Measurements from ENCODE around the gene SLC35F3. TPM values are rescaled to one million over a fixed set of nuclear protein-coding genes. Genes with fewer than 3 reads are reported as not detected.

The SLC35F3 gene
- total RNA-seq, 1 donor from 2014 or later = 0.36 TPM

- Mint-ChIP-seq H3K4me3 (ENCODE audit: unreplicated experiment) (no peak overlapping the region), H3K36me3 (ENCODE audit: low read depth, unreplicated experiment) (no peaks in the 10 kb centered on the region), H3K4me1 (ENCODE audit: unreplicated experiment) (peaks cover 2% of the 10 kb centered on the region), H3K27ac (ENCODE audit: unreplicated experiment) (no peak overlapping the region), H3K27me3 (ENCODE audit: unreplicated experiment) (peaks cover 2% of the 10 kb centered on the region), H3K9me3 (ENCODE audit: unreplicated experiment) (no peaks in the 10 kb centered on the region)
- DNase-seq (ENCODE audit: low spot score) = no peak
- TF ChIP-seq CTCF (IDR thresholded peaks at IDR 0.05; ENCODE audit: unreplicated experiment) = no peak
Observed at GRCh38 chr1:234234199-234234598, 329.7 kb downstream of the SLC35F3 start.

- H3K4me3 Mint-ChIP-seq (ENCODE audit: unreplicated experiment) = no peak overlapping the region
- no peaks in the 10 kb centered on the region for H3K36me3 Mint-ChIP-seq (ENCODE audit: low read depth, unreplicated experiment)
- H3K9me3 Mint-ChIP-seq (ENCODE audit: unreplicated experiment) = no peaks in the 10 kb centered on the region
- peaks cover 2% of the 10 kb centered on the region for H3K27me3 Mint-ChIP-seq (ENCODE audit: unreplicated experiment)
- peaks cover under 1% of the 10 kb centered on the region for H3K4me1 Mint-ChIP-seq (ENCODE audit: unreplicated experiment)
- H3K27ac Mint-ChIP-seq (ENCODE audit: unreplicated experiment) = no peak overlapping the region
- no peak for DNase-seq (ENCODE audit: low spot score)
- TF ChIP-seq CTCF (IDR thresholded peaks at IDR 0.05; ENCODE audit: unreplicated experiment) = no peak
Observed at GRCh38 chr1:234235434-234235881, 331.0 kb downstream of the SLC35F3 start.

- no peaks in the 10 kb centered on the region for H3K4me1 Mint-ChIP-seq (ENCODE audit: unreplicated experiment)
- no peaks in the 10 kb centered on the region for H3K36me3 Mint-ChIP-seq (ENCODE audit: low read depth, unreplicated experiment)
- peaks cover 2% of the 10 kb centered on the region for H3K27me3 Mint-ChIP-seq (ENCODE audit: unreplicated experiment)
- H3K9me3 Mint-ChIP-seq (ENCODE audit: unreplicated experiment) = no peaks in the 10 kb centered on the region
- H3K4me3 Mint-ChIP-seq (ENCODE audit: unreplicated experiment) = no peak overlapping the region
- DNase-seq (ENCODE audit: low spot score) = no peak
- TF ChIP-seq CTCF (IDR thresholded peaks at IDR 0.05; ENCODE audit: unreplicated experiment) = no peak
- no peak overlapping the region for H3K27ac Mint-ChIP-seq (ENCODE audit: unreplicated experiment)
Observed at GRCh38 chr1:234237393-234237792, 332.9 kb downstream of the SLC35F3 start.

- no peaks in the 10 kb centered on the region for H3K36me3 Mint-ChIP-seq (ENCODE audit: low read depth, unreplicated experiment)
Observed at GRCh38 chr1:234238060-234238459, 333.6 kb downstream of the SLC35F3 start.

GRCh38 chr1:234239515-234239914 is 335.0 kb downstream of the SLC35F3 start:
- no peak for TF ChIP-seq CTCF (IDR thresholded peaks at IDR 0.05; ENCODE audit: unreplicated experiment)
- H3K27ac Mint-ChIP-seq (ENCODE audit: unreplicated experiment) = no peak overlapping the region
- H3K4me3 Mint-ChIP-seq (ENCODE audit: unreplicated experiment) = no peak overlapping the region
- DNase-seq (ENCODE audit: low spot score) = no peak
- no peaks in the 10 kb centered on the region for H3K4me1 Mint-ChIP-seq (ENCODE audit: unreplicated experiment)
- no peaks in the 10 kb centered on the region for H3K9me3 Mint-ChIP-seq (ENCODE audit: unreplicated experiment)
- no peaks in the 10 kb centered on the region for H3K36me3 Mint-ChIP-seq (ENCODE audit: low read depth, unreplicated experiment)
- peaks cover 2% of the 10 kb centered on the region for H3K27me3 Mint-ChIP-seq (ENCODE audit: unreplicated experiment)

More at GRCh38 chr1:234238060-234238459, 333.6 kb downstream of the SLC35F3 start:
- no peak for DNase-seq (ENCODE audit: low spot score)
- H3K4me1 Mint-ChIP-seq (ENCODE audit: unreplicated experiment) = no peaks in the 10 kb centered on the region
- no peaks in the 10 kb centered on the region for H3K9me3 Mint-ChIP-seq (ENCODE audit: unreplicated experiment)
- H3K4me3 Mint-ChIP-seq (ENCODE audit: unreplicated experiment) = no peak overlapping the region
- peaks cover 2% of the 10 kb centered on the region for H3K27me3 Mint-ChIP-seq (ENCODE audit: unreplicated experiment)
- H3K27ac Mint-ChIP-seq (ENCODE audit: unreplicated experiment) = no peak overlapping the region
- no peak for TF ChIP-seq CTCF (IDR thresholded peaks at IDR 0.05; ENCODE audit: unreplicated experiment)
